HG03135 (cell line): Measurements from ENCODE around the gene TAOK3.
A peak's percentile ranks its signal among the peaks of the same experiment; 100 is the strongest.
"Not testable (repeated sequence)": the region's sequence is repeated elsewhere in the genome, so short reads cannot be mapped to it uniquely, and the experiment has no call there.

Experiments used
- ATAC-seq: cut with Tn5 transposase; IDR thresholded peaks from one replicate; pipeline ENCODE4 v1.9.1; 2021; ENCODE audit warnings: mild to moderate bottlenecking, moderate library complexity; ENCODE audit not compliant: unreplicated experiment

Gene TAOK3

DNA sequence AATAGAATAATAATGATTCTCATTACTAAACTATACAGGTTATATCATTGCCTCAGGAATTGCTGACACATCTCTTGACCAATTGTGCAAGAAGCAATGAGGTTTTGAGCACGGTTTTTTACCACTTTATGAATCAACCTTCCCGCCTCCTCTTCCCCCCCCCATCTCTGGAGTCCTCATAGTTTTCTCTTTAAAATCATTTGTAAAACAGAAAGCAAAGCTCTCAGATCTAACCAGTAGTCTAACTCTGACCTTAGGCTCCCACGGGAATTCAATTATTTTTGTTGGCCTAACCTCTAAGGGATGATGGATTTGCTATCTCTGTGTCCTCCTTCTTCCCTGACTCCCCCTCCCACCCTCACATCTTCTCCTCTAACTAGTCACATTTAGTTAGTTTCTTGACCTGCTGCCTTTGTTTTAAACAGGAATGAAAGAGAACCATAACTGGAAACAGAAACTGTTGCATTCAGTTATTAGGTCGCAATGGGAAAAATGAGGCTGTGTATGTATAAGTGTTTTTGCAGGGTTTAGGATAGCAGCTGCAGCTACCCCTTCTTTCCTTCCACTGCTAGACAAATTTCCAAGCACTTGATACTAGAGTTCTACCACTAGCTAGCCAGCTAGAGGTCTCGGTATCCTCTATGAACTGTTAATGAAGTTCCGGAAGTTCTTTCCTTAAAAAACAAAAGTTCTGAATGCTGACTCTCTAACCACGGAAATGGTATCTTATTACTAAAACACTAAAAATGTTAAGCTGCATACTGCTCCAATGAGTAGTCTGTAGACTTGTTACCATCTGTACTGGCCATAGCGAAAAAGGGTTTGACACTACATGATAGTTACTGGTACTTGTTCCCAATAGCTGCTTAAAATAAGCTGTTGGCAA lies 65.4 kb downstream of the TAOK3 start:
- no peak for ATAC-seq

DNA sequence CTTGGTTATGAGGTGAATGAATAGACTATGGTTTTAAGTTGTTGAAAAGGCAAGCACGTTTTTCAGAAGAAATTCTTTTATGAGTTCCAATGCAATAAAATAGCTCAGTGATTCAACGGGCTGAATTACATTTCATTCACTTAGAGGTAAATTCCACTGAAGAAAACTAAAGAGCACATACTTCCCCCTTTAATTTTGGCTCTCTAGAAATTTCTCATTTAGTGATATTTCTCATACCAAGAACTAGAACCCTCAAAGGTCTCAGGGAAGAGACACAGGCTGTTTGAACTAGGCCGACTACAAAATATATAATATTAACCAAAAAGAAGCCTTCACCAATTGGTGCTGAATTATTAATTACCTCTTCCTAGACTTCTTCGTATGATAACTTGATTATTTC lies 68.6 kb downstream of the TAOK3 start:
- ATAC-seq: no peak

DNA sequence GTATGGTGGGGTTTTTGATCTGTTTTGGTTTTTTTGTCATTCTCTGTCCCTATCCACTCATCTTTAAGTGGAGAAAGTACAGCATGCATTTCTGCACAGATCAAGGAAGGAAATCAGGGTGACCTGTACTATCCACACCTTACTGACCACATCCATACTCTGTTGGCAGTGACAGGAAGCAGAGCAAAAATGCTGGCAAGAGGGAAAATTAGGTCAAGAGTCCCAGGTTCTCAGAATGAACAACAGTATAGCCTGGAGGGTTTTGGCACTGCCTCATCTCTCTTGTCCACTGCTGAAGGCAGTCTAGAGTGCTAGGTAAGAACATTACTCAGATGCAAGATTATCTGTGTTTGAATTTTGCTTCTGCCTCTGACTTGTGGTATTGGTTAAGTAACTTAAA lies 70.7 kb downstream of the TAOK3 start:
- no peak for ATAC-seq

DNA sequence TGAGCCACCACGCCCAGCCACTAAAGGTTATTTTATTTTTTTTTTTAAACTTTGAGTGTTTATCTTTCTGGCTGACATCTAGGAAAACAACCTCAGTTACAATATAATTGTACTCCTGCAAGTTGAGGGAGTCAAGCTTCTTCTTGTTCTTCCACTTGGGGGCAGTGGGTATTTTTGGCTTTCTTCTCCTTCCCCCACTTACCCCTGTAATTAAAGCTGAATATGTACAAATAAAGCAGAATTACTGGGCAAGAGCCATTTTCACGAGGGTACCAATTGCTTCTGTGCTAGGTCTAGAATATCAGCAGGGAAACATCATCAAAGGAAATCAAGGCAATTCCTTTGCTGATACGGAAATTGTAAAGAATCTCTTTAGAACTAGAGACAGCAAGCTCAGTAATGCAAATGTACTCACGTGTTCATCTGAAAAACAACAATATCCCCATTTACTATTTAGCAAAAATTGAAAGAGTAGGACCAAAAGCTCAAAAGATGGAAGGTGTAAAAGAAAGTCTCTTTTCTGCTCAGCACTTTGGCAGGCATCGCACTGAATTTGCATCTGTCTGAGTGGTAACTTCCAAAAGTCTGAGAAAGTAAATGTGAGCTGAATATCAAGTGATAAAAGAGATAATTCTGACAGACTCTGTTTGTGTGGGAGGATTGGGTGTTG lies 72.8 kb downstream of the TAOK3 start:
- no peak for ATAC-seq

DNA sequence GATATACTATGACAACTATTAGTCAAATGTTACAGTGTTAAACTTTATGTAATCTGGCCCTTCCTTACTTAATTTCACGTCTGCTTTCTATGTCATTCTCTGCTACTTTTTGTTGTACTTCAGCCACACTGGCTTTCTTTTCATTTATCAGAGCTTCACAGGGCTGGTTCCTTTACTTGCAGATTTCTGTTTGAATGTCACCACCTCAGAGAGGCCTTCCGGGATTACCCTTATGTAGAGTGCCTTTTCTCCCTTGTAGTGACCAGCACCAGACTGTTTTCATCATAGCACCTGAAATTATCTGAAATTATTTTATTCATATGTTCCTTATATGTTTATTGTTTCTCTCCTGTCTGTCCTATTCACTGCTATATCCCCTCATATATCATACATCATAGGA lies 75.4 kb downstream of the TAOK3 start:
- ATAC-seq: no peak

DNA sequence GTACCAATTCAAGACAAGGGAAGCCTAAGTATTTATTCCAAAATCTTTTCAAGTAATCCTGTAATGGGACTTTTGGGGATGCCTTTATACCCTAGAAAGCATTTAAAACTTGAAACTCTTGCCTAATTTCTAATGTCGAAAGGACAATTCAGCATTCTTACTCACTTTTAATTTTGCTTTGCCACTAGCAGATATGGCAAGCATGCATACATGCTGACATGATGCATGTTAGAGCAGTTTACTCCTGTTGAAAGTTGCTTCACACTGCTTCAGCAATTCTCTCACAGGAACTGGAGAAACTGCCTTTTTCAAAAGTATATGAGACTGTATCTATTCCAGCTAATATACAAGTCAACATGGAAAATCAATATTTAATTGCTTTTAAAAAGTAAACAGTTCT lies 79.9 kb downstream of the TAOK3 start:
- ATAC-seq: no peak

DNA sequence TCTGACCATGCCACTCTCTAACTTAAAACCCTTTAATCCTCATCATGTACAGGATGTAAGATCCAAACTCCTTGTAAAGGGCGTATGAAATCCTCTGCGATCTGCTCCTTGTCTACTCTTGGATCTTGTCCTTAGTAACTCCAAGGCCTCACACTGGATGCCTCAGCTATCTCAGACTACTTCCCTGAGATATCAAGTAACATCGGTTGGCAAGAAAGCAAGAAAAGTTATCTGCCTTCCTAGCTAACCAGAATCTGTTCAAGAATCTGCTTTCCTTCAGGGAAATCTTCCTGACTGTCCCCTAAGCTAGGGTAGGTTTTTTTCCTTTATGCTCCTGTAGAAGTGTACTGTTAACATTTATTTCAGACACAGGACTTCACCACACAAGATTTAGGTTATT lies 82.6 kb downstream of the TAOK3 start:
- ATAC-seq: no peak

DNA sequence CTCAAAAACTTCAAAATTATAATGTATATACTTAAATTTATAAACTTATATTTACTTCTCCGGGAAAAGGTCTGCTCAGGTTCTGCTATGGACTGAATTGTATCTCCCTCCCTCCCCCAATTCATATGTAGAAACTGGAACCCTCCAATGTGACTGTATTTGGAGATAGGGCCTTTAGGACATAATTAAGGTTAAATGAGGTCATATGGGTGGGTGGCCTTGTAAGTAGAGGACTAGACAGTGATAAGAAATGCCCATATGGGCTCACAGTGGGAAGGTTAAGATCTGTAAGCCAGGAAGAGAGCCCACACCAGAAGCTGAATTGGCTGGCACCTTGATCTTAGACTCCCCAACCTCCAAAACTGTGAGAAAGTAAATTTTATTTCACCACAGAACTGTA lies 84.5 kb downstream of the TAOK3 start:
- no peak for ATAC-seq

DNA sequence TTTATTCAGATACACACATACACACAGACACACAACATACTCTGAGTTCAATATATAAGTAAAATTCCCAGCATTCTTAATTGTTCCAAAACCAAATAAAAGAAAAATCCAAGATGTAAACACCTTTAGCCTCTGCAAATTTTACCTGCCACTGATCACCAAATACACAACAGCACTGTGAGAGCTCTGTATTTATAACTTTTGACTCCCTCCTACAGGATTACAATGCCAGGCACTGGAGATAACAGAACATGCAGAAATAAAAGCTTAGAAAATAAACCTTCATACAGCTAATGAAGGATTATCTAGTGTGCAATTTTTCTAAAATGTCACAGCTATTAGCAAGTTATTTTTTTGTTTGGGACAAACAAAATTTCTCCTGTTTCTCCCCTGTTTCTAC lies 85.0 kb downstream of the TAOK3 start:
- ATAC-seq: no peak

DNA sequence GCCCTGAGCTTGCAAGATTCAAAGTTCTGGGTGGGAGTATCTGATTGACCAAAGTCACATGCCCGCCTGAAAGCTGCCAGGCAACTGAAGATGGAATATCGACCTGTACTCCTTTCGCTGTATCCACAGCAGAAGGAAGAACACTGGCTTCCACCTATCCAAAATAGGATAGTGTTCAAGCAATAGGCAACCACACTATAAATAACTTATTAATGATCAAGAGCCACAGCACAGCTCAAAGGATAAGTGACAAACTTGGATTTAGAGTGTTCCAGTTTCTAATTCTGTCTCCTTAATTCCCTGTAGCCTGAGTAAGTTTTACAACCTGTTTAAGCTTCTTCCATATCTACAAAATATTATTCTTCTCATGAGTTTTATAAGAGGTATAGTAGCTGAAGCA lies 89.9 kb downstream of the TAOK3 start:
- no peak for ATAC-seq

DNA sequence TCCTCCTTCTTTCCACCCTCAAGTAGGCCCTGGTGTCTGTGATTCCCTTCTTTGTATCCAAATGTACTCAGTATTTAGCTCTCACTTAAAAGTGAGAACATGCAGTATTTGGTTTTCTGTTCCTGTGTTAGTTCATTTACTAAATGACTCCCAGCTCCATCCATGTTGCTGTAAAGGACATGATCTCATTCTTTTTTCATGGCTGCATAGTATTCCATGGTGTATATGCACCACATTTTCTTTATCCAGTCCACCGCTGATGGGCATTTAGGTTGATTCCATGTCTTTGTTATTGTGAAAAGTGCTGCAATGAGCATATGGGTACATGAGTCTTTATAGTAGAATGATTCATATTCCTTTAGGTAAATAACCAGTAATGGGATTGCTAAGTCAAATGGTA lies 94.4 kb downstream of the TAOK3 start:
- not testable (repeated sequence) for ATAC-seq

DNA sequence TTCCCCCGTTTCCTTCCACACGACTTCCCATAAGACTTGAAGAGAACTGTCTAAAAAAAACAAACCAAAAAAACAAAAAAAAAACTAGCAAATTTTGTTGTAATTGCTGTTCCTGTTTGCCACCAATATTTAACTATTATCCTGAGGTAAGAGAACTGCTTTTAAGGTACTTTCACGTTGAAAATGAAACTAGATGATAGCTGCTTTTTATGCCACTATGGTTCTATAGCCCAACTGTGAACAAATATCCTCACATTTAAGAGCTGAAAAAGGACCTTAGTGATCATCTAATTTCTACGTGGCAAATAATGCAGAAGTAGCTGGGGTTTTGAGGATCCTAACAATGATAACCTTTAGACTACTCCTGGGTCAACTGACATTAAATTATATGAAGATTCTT lies 98.6 kb downstream of the TAOK3 start:
- ATAC-seq: no peak

DNA sequence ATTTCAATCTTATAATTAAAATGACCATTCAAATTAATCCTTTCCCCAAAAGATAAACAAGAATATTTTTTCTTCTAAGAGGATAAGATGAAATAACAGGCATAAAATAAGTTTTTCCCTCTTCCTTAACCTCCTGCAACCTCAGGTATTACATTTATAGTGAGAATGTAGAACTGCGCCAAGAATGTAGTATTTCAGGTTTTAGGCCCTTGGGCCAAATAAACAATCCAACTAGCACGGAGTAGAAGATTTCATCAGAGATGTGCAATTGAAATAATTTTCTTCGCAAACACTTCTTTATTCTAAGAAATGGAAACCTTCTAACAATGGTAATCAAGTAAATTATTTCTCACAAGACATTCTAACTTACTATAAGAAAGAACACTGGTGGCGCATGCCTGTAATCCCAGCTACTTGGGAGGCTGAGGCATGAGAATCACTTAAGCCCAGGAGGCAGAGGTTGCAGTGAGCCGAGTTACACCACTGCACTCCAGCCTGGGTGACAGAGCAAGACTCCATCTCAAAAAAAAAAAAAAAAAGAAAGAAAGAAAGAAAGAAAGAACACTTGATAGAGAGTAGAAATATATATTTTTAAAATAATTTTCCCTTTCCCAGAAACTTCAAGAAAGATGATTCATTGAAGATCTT lies 100.8 kb downstream of the TAOK3 start:
- ATAC-seq: no peak

DNA sequence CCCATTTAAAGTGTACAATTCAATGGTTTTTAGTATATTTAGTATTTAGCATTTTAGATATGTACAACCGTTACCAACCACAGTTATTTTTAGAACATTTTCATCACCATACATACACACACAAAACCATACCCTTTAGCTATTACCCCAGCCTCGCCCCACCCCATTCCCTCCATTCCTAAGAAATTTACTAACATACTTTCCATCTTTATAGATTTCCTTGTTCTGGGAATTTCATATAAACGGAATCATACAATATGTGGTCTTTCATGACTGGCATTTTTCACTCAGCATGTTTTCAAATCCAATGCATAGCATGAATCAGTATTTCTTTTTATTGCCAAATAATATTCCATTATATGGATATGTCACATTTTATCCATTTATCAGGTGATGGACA lies 101.5 kb downstream of the TAOK3 start:
- no peak for ATAC-seq

DNA sequence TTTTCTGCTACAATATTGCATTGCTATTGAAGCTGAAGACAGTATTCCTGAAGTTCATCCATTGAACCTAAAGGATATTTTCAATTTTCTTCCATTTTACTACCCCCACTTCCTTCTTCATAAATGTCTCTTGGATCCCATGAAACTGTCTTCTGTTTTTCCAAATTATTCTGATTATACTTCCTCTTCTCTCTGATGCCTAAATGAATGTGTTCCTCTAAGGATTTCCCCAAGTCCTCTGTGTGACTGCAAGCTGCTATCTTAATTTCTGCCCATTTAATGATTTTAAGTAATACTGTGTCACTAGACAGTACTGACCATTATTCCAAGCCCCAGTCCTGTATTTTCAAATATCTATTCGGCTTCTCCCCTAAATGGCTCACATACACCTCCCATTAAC lies 102.9 kb downstream of the TAOK3 start:
- ATAC-seq: no peak

DNA sequence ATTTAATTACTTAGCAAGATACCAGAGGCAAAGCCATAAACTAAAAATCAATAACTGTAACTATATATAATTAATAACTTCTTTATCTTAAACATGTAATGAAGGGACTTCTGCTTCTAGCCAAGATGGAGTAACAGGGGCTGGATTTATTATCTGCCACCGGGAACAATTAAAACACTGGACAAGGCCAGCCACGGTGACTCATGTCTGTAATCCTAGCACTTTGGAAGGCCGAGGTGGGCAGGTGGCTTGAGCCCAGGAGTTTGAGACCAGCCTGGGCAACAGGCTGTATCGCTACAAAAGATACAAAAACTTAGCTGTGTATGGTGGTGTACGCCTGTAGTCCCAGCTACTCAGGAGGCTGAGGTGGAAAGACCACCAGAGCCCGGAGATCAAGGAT lies 113.6 kb downstream of the TAOK3 start:
- no peak for ATAC-seq

DNA sequence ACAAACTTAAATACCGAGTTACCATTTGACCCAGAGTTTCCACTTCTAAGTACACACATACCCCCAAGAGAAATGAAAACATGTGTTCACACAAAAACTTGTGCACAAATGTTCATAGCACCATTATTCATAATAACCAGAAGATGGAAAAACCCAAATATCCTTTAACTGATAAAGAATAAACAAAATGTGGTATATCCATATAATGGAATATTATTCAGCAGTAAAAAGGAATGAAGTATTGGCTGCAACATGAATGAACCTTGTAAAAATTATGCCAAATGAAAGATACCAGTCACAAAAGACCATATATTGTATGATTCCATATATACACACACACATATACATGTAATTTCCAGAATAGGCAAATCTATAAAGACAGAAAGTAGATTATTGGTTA lies 116.4 kb downstream of the TAOK3 start:
- ATAC-seq: no peak

DNA sequence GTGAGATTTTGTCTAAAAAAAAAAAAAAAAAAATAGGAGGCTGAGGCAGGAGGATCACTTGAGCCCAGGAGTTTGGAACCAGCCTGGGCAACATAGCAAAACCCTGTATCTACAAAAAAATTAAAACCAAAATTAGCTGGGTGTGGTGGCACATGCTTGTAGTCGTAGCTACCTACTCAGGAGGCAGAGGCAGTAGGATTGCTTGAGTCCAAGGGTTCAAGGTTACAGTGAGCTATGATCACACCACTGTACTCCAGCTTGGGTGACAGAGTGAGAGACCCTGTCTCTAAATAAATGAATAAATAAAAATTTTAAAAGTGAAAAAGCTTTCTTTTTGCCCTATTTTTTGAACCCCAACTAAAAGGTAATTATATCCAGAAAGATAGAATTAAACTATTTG lies 123.2 kb downstream of the TAOK3 start:
- ATAC-seq: no peak

DNA sequence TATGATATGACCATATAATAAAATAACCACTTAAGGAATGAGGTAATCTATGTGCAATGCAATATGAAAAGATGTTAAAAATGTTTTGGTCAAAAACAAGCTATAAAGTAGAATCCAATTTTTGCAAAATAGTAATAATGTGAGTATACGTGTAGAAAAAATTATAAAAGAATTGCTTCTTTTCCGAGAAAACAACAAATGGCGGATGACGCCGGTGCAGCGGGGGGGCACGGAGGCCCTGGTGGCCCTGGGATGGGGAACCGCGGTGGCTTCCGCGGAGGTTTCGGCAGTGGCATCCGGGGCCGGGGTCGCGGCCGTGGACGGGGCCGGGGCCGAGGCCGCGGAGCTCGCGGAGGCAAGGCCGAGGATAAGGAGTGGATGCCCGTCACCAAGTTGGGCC lies 126.8 kb downstream of the TAOK3 start:
- ATAC-seq: not testable (repeated sequence)

DNA sequence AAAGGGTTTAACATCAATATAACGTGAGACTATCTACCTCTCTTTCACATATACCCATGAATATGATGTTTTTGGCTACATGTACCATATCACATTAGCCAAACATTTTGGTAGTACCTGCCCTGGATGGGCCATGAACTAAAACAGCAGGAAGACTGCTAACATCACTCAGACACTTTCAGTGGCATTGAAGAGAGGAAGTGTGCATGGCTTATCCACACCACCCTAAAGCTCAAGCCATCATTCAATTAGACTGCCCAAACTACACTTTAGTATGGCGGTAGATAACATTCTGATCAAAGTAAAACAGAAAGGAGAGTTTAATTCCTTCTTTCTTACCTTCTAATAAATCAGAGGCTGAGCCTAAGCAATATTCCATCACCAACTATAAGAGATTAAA lies 133.8 kb downstream of the TAOK3 start:
- peak; percentile 45 for ATAC-seq

DNA sequence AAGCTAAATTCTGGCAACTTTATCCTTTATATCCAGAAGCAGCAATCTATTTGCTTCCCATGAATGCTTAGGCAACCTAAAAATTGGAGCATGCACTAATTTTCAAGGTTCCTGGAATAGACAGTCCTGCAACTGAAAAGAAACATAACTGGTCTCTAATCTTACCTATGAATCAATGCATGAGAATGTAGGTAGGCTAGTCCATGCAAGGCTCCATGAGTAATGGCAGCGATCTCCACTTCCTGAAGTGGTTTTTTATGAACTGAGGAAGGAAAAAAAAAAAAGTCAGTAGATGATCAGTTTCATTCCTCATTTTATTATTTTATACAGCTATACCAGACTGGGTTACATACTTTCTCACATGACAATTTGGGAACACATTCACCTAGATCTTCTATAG lies 134.8 kb downstream of the TAOK3 start:
- no peak for ATAC-seq

DNA sequence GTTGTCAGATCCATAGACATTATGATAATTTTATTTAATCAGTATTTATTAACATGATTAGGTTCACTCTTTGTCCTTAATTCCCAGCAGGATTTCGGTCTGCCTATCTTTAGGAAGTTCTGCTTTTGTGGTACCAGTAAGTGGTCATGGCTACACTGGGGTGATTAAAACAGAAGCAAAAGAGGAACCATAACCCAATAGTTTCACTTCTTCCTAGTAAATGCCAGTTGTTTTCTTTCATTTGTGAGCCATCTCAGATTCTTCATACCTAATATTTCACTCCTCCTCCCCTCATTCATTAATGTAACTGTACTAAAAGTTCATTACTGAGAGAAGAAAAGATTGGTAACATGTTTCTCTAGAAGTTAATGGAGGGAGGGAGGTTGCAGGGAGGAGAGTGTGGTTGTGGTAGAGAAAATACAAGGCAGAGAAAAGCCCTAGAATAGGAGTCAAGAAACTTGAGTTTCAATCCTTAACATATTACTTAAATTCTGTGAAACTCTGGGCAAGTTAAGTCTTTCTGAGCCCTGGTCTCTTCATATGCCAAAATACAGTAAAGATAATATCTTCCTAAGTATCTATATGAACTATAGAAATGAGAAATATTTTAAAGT lies 135.5 kb downstream of the TAOK3 start:
- peak; percentile 87 for ATAC-seq
